ENCODE results near the gene TRAPPC2L. TPM values are rescaled to one million over a fixed set of nuclear protein-coding genes. Genes with fewer than 3 reads are reported as not detected.

Gene TRAPPC2L
- total RNA-seq, 1 experiment from 2014 or later, result 86.0 TPM

GRCh38 chr16:88854306-88855111, 2.4 kb upstream of the TRAPPC2L start:
- in situ Hi-C loops (cut with HindIII; ENCODE audit: low sequenced_read_pairs), result no loop called here
- no peak for DNase-seq (ENCODE audit: low spot score)

- no peak for DNase-seq (ENCODE audit: low spot score)
- in situ Hi-C loops (cut with HindIII; ENCODE audit: low sequenced_read_pairs), result no loop called here
Measured at GRCh38 chr16:88855176-88855575, 1.8 kb upstream of the TRAPPC2L start.

GRCh38 chr16:88855736-88856121, 1.2 kb upstream of the TRAPPC2L start:
- in situ Hi-C loops (cut with HindIII; ENCODE audit: low sequenced_read_pairs), result no loop called here
- DNase-seq (ENCODE audit: low spot score), result no peak

- no peak for DNase-seq (ENCODE audit: low spot score)
- in situ Hi-C loops (cut with HindIII; ENCODE audit: low sequenced_read_pairs), result no loop called here
Measured at GRCh38 chr16:88856122-88856827, 652 bp upstream of the TRAPPC2L start.

DNA sequence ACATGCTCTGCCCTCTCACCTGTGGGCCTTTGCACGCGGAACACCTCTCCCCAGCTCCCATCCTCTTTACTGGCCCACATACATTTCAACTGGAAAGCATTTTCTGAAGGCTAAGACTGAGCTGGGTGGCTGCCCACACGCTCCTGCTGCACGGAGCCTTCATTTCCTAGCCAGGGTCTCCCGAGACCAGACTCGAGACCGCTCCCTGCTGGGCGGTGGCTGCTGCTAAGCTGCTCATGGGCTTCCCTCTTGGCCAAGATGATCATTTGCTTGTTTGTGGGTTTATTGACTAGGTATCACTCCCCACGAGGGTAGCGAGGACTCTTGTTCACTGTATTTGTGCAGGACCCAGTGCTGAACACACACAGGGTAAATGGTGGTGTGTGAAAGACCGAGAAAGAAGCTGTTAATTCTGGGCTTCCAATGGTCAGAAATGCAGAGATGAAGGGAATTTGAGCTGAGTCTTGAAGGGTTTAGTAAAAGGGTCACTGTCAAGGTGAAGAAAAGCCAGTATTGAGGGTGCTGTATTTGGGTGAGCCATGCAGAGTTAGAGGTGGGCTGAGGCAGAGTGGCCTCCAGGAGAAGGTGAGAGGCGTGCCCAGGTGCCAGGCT, 907 bp downstream of the TRAPPC2L start:
- in situ Hi-C loops (cut with HindIII; ENCODE audit: low sequenced_read_pairs), result no loop called here
- DNase-seq (ENCODE audit: low spot score), result peak; percentile 58

DNA sequence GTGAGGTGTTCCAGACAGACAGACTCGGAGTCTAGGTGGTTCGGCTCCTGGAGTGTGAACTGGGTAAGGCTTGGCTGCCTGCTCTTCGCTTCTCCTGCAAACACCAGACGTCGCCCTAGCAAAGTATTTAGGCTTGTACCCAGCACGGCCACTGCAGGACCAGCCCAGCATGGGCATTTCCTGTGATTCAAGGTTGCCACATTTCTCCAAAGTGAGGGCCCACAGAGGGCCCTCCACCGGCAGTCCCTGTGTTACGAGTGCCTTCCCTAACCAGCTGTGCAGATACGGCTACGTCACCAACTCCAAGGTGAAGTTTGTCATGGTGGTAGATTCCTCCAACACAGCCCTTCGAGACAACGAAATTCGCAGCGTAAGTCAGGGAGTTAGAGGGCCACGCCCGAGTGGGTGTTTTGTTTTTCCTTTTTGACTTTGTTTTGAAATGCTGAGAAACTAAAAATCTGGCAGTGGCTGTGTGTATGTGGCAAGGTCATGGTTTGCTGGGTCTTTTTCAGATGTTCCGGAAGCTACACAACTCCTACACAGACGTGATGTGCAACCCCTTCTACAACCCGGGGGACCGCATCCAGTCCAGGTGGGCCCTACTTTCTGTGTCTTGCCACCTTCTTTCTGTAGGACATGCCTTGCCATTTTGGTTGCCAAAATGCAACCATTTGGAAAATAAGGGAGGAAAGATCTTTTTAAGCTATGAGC, 2.6 kb downstream of the TRAPPC2L start:
- no peak for DNase-seq (ENCODE audit: low spot score)
- in situ Hi-C loops (cut with HindIII; ENCODE audit: low sequenced_read_pairs), result no loop called here

- DNase-seq (ENCODE audit: low spot score), result no peak
- in situ Hi-C loops (cut with HindIII; ENCODE audit: low sequenced_read_pairs), result no loop called here
Measured at GRCh38 chr16:88861359-88861758, 4.4 kb downstream of the TRAPPC2L start.

DNA sequence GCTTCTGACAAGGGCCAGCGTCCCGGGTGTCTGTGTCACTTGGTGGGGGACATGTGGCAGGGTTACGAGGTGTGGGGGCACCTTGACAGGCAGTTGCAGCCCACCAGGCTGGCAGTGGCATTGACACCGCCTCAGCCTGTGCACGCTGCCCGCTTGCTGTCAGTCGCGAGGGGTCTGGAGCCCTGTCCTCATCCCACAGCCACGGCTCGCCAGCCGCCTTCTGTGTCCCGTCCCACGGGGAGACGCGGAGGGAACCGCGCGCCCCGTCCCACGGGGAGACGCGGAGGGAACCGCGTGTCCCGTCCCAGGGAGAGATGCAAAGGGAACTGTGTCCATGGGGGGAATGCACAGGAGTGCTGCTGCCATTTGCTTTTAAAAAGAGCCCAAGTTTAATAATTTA, 6.0 kb downstream of the TRAPPC2L start:
- in situ Hi-C loops (cut with HindIII; ENCODE audit: low sequenced_read_pairs), result no loop called here
- DNase-seq (ENCODE audit: low spot score), result no peak

DNA sequence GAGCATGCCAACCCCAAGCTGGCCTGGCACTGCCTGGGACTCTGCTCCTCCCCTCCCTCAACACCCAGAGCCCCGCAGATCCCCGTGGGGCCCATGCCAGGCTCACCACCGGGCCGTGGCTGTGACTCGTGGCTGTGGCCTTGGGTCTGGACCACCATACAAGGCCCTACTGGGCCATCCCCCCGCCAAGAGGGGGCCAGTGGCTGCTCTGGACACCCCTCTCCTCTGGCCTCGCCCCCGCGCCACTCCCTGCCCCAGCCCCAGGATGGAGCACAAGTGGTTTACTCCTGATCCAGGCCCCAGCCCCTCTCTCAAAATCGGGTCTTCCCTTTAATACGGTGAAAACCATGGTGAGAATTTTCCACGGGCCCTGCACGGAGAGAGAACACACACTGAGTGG, 6.5 kb downstream of the TRAPPC2L start:
- in situ Hi-C loops (cut with HindIII; ENCODE audit: low sequenced_read_pairs), result no loop called here
- no peak for DNase-seq (ENCODE audit: low spot score)

GRCh38 chr16:88864099-88864498, 7.2 kb downstream of the TRAPPC2L start:
- no peak for DNase-seq (ENCODE audit: low spot score)
- in situ Hi-C loops (cut with HindIII; ENCODE audit: low sequenced_read_pairs), result no loop called here

- in situ Hi-C loops (cut with HindIII; ENCODE audit: low sequenced_read_pairs), result no loop called here
- no peak for DNase-seq (ENCODE audit: low spot score)
Measured at GRCh38 chr16:88864521-88864920, 7.6 kb downstream of the TRAPPC2L start.

- in situ Hi-C loops (cut with HindIII; ENCODE audit: low sequenced_read_pairs), result no loop called here
- DNase-seq (ENCODE audit: low spot score), result no peak
Measured at GRCh38 chr16:88865310-88865709, 8.4 kb downstream of the TRAPPC2L start.

DNA sequence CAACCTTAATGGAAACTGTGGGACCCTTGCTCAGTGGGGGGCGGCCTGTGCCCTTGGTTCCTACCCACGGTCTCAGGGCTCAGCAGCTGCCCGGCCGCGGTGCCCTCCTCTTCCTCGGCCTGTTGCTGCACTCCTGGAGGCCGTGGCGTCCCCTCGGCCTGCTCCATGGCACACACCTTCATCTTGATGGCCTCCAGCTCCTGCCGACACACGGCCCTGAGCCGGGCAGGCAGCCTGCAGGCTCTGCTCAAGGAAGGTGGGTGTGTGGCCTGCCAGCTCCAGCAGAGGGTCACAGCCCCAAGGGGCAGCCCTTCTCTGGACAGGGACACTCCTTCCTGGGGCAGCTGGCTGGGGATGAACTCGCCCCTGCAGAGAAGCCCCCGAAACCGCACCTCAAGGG, 8.8 kb downstream of the TRAPPC2L start:
- no peak for DNase-seq (ENCODE audit: low spot score)

DNA sequence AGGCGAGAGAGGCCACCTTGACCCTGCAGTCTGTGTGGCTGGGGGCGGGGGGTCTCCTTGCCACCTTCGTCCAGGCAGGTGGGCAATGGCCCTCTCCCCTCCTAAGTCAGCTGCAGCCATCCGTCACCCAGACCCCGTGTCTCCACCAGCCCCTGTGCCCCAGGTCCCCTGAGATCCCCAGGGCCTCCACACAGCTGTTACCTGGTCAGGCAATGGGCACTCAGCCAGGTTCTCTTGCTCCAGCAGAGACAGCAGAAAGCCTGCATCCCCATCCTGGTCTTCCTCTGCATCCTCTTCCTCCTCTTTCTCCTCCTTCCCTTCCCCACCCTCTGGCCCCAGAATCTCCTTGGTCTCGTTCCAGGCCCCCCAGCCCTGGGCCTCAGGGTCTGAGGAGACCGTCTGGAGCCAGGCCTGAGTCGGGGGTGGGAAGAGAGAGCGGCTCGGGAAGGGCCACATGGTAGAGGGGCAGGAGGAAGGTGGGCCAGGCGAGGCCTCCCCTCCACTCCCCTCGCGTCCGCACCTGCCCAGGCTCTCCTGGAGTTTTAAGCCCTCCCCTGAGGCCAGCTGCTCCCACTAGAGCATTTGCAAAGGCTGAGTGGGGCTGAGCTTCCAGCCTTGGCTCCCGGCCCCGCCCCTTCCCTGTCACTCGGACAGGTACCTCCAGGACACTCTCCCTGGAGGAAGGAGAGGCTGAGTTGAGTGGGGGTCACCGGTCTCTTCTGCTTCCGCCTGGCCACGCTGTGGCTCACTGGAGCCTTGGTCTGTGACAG, 9.4 kb downstream of the TRAPPC2L start, which contains the start of gene PABPN1L:
PABPN1L (minus strand) TSS at position 510 of the 770 bp plus-strand sequence; CDS start at position 456, 54 bp downstream.
- peak; percentile 17 for DNase-seq (ENCODE audit: low spot score)
- in situ Hi-C loops (cut with HindIII; ENCODE audit: low sequenced_read_pairs), result no loop called here

More for the DNA sequence above, 8.8 kb downstream of the TRAPPC2L start:
- in situ Hi-C loops (cut with HindIII; ENCODE audit: low sequenced_read_pairs), result no loop called here

DNA sequence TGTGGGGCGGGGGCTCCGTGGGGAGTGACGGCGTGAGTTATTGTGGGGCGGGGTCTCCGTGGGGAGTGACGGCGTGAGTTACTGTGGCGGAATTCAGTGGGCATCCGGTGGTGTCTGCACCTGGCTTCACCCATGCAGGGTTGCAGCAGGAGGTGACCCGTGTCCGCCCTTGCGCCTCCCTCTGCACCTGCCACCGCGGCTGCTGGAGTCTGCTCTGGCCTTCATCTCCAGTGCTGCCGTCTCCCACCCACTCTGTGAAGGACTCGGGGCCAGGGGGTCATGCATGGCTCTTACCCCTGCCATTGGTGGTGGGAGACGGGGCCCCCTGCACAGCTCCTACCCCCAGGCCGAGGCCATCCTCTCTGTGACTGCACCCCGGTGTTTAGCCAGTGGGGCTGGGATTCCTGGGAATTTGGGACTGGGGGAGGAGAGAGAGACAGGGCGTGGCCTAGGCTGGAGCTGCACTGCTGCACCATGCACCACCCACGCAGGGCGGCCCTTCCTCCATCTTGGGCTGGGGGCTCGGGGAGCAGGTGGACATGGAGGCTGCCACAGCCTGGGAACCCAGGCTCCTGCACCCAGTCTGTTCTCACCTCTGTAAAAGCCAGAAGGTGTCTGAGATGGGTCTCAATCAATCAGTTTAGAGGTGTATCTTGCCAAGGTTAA, 10.8 kb downstream of the TRAPPC2L start:
- DNase-seq (ENCODE audit: low spot score), result no peak
- in situ Hi-C loops (cut with HindIII; ENCODE audit: low sequenced_read_pairs), result no loop called here

GRCh38 chr16:88868974-88869672, 12.2 kb downstream of the TRAPPC2L start:
- in situ Hi-C loops (cut with HindIII; ENCODE audit: low sequenced_read_pairs), result no loop called here
- peak; percentile 88 for DNase-seq (ENCODE audit: low spot score)

- in situ Hi-C loops (cut with HindIII; ENCODE audit: low sequenced_read_pairs), result no loop called here
- DNase-seq (ENCODE audit: low spot score), result peak; percentile 65
Measured at GRCh38 chr16:88869673-88869980, 12.7 kb downstream of the TRAPPC2L start.

Data from G401 (cell line).